ENCODE results near the gene SLC7A9. TPM values are rescaled to one million over a fixed set of nuclear protein-coding genes. Genes with fewer than 3 reads are reported as not detected.

The SLC7A9 gene
- polyA plus RNA-seq, 1 donor from 2014 or later, result 2.5 TPM

- Histone ChIP-seq H3K27ac (ENCODE audit: low read length) (no peak overlapping the region), H3K9me3 (ENCODE audit: low read length) (no peaks in the 10 kb centered on the region), H3K9ac (ENCODE audit: low read length) (no peak overlapping the region), H3K27me3 (ENCODE audit: insufficient read depth, low read depth, low read length) (no peaks in the 10 kb centered on the region), H3K9me2 (ENCODE audit: insufficient read depth, low read length) (no peaks in the 10 kb centered on the region), H3F3A (ENCODE audit: insufficient read depth, low read length, poor library complexity, severe bottlenecking) (no peaks in the 10 kb centered on the region), H3K4me2 (ENCODE audit: low read length) (no peak overlapping the region), H2AFZ (ENCODE audit: low read depth, low read length) (no peak overlapping the region), H3K36me3 (ENCODE audit: insufficient read depth, low read length) (no peaks in the 10 kb centered on the region), H3K79me2 (replicated peaks; ENCODE audit: insufficient read depth, low read length) (no peaks in the 10 kb centered on the region), H3K4me3 (ENCODE audit: low read length) (no peak overlapping the region), H4K20me1 (ENCODE audit: insufficient read depth) (no peaks in the 10 kb centered on the region)
- TF ChIP-seq EP300 (conservative IDR thresholded peaks at IDR 0.05; ENCODE audit: poor library complexity, severe bottlenecking) (no peak), RAD21 (conservative IDR thresholded peaks at IDR 0.05) (no peak), EZH2 (IDR thresholded peaks at IDR 0.05; ENCODE audit: borderline replicate concordance, insufficient read depth, low read length, poor library complexity, severe bottlenecking) (no peak), REST (IDR thresholded peaks at IDR 0.05; ENCODE audit: borderline replicate concordance) (no peak), MXI1 (conservative IDR thresholded peaks at IDR 0.05; ENCODE audit: poor library complexity, severe bottlenecking) (no peak), TAF1 (IDR thresholded peaks at IDR 0.05; ENCODE audit: low read depth) (no peak)
Observed at GRCh38 chr19:32819419-32820400, 49.9 kb downstream of the SLC7A9 start.

GRCh38 chr19:32818536-32818935 is 51.0 kb downstream of the SLC7A9 start:
- Histone ChIP-seq H3K27ac (ENCODE audit: low read length) (no peak overlapping the region), H3K9me2 (ENCODE audit: insufficient read depth, low read length) (no peaks in the 10 kb centered on the region), H3K79me2 (replicated peaks; ENCODE audit: insufficient read depth, low read length) (no peaks in the 10 kb centered on the region), H2AFZ (ENCODE audit: low read depth, low read length) (no peak overlapping the region), H3K4me2 (ENCODE audit: low read length) (no peak overlapping the region), H3K4me3 (ENCODE audit: low read length) (no peak overlapping the region), H3K27me3 (ENCODE audit: insufficient read depth, low read depth, low read length) (no peaks in the 10 kb centered on the region), H4K20me1 (ENCODE audit: insufficient read depth) (no peaks in the 10 kb centered on the region), H3K36me3 (ENCODE audit: insufficient read depth, low read length) (no peaks in the 10 kb centered on the region), H3K9me3 (ENCODE audit: low read length) (no peaks in the 10 kb centered on the region), H3K9ac (ENCODE audit: low read length) (no peak overlapping the region), H3F3A (ENCODE audit: insufficient read depth, low read length, poor library complexity, severe bottlenecking) (no peaks in the 10 kb centered on the region)
- TF ChIP-seq SMC3 (conservative IDR thresholded peaks at IDR 0.05; ENCODE audit: poor library complexity), result no peak
- no peak for TF ChIP-seq EZH2 (IDR thresholded peaks at IDR 0.05; ENCODE audit: borderline replicate concordance, insufficient read depth, low read length, poor library complexity, severe bottlenecking)
- no peak for TF ChIP-seq POLR2AphosphoS5 (IDR thresholded peaks at IDR 0.05)
- no peak for TF ChIP-seq REST (IDR thresholded peaks at IDR 0.05; ENCODE audit: borderline replicate concordance)
- TF ChIP-seq EP300 (conservative IDR thresholded peaks at IDR 0.05; ENCODE audit: poor library complexity, severe bottlenecking), result no peak
- TF ChIP-seq MXI1 (conservative IDR thresholded peaks at IDR 0.05; ENCODE audit: poor library complexity, severe bottlenecking), result no peak
- no peak for TF ChIP-seq TAF1 (IDR thresholded peaks at IDR 0.05; ENCODE audit: low read depth)
- no peak for TF ChIP-seq RAD21 (conservative IDR thresholded peaks at IDR 0.05)
- TF ChIP-seq CTCF (IDR thresholded peaks at IDR 0.05; ENCODE audit: poor library complexity, severe bottlenecking), result no peak

All from neural cell (in vitro differentiated cells).